Measurements from ENCODE around the gene CSTF1.
"Not testable (repeated sequence)": the region's sequence is repeated elsewhere in the genome, so short reads cannot be mapped to it uniquely, and the experiment has no call there.

Gene CSTF1

DNA sequence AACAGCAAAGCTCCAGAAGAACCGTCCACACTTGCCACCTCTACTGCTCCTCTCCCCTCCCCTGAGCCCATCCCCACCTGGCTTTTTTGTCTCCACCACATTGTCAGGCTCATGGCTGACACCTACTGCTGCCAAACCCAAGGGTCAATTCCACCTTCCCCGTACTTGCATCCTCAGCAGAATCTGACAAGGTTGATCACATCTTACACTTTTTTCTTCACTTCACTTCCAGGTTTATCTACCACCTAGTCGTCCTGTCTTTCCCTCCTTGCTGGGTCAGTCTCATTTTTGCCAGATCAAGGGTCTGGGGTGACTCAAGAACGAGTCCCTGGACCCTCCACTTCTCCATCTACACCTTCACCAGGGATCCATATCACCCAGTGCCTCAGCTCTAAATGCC, 3.6 kb upstream of the CSTF1 start:
- TF ChIP-seq, protein P1, sequence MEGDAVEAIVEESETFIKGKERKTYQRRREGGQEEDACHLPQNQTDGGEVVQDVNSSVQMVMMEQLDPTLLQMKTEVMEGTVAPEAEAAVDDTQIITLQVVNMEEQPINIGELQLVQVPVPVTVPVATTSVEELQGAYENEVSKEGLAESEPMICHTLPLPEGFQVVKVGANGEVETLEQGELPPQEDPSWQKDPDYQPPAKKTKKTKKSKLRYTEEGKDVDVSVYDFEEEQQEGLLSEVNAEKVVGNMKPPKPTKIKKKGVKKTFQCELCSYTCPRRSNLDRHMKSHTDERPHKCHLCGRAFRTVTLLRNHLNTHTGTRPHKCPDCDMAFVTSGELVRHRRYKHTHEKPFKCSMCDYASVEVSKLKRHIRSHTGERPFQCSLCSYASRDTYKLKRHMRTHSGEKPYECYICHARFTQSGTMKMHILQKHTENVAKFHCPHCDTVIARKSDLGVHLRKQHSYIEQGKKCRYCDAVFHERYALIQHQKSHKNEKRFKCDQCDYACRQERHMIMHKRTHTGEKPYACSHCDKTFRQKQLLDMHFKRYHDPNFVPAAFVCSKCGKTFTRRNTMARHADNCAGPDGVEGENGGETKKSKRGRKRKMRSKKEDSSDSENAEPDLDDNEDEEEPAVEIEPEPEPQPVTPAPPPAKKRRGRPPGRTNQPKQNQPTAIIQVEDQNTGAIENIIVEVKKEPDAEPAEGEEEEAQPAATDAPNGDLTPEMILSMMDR (IDR thresholded peaks at IDR 0.05; ENCODE audit: control insufficient read depth, insufficient read depth, low read depth, low read length, missing control alignments), result no peak
- DNase-seq (ENCODE audit: low read depth), result no peak
- H3K4me3 ChIP-seq (ENCODE audit: control insufficient read depth, low read depth, low read length), result no peak overlapping the region

DNA sequence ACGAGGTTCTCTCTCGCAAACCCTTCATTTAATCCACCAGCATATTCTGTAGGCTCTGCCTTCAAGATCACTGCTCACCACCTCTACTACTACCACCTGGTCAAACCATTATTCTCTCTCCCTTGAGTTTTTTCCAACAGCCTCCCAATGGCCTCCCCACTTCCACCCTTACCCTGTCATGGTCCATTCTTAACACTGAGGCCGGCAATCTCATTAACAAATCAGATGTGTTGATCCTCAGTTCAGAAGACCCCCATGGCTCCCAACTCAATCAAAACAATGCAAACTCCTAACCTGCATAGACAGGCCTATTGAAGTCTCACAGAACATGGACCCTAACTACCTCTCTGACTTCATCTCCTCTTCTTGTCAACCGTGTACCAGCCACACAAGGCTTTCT, 2.6 kb upstream of the CSTF1 start:
- TF ChIP-seq, protein P1 (IDR thresholded peaks at IDR 0.05; ENCODE audit: control insufficient read depth, insufficient read depth, low read depth, low read length, missing control alignments), result no peak
- no peak for DNase-seq (ENCODE audit: low read depth)
- no peak overlapping the region for H3K4me3 ChIP-seq (ENCODE audit: control insufficient read depth, low read depth, low read length)

DNA sequence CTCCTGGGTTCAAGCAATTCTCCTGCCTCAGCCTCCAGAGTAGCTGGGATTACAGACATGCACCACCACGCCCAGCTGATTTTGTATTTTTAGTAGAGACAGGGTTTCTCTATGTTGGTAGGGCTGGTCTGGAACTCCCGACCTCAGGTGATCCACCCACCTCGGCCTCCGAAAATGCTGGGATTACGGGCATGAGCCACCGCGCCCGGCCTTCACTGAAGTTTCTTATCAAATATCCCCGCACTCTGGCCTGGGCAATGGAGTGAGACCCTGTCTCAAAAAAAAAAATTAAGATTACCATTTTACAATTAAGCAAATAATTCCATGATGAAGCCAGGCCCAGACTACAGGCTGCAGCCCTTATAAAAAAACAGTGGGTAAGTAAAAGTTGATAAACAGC, 2.0 kb upstream of the CSTF1 start:
- not testable (repeated sequence) for DNase-seq (ENCODE audit: low read depth); H3K4me3 ChIP-seq (ENCODE audit: control insufficient read depth, low read depth, low read length)

DNA sequence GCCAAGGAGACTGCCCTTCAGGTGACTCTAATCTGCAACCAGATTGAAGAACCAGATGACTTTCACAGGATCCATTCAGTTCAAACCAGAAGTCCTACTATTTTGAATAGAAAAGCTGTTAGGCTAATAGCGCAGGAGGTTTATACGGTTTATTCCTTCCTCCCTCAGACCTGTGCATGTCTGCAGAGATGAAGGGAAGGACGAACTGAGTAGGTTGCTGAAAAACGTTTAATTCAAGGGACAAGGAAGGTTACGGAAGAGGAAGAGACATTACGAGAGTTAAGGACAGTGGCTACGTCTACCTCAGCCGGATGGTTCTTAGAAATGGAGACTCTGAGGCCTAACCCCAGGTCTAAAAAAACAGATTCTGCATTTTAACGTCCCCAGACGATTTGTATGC, 1.4 kb upstream of the CSTF1 start:
- peak overlapping the region; percentile 89 for H3K4me3 ChIP-seq (ENCODE audit: control insufficient read depth, low read depth, low read length)
- TF ChIP-seq, protein P1 (IDR thresholded peaks at IDR 0.05; ENCODE audit: control insufficient read depth, insufficient read depth, low read depth, low read length, missing control alignments), result no peak
- no peak for DNase-seq (ENCODE audit: low read depth)

DNA sequence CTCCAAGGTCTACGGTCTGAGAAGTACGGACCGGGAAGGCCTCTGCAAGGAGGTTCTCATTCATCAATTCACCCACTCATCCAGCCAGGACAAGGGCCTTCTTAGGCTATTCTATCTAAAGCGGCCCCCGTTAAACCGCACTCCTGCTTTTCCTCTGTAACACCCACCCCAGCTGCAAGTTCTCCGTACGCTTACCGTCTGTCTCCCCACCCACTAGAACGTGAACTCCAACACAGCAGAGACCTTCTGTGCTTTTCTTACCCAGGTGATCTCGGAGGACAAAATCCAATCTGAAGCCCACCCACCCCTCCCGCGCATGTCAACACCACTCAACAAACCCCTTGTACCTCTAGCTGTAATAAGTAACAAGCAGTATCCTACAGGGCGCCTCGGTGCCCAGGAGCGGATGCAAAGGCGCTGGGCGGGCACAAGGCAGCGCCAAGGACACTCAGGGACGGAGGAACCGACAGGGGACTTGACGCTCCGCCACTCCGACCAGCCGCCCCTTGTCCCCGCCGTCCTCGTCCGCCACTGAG, 781 bp upstream of the CSTF1 start:
- H3K4me3 ChIP-seq (ENCODE audit: control insufficient read depth, low read depth, low read length), result peak overlapping the region; percentile 89
- DNase-seq (ENCODE audit: low read depth), result no peak
- TF ChIP-seq, protein P1 (IDR thresholded peaks at IDR 0.05; ENCODE audit: control insufficient read depth, insufficient read depth, low read depth, low read length, missing control alignments), result no peak

DNA sequence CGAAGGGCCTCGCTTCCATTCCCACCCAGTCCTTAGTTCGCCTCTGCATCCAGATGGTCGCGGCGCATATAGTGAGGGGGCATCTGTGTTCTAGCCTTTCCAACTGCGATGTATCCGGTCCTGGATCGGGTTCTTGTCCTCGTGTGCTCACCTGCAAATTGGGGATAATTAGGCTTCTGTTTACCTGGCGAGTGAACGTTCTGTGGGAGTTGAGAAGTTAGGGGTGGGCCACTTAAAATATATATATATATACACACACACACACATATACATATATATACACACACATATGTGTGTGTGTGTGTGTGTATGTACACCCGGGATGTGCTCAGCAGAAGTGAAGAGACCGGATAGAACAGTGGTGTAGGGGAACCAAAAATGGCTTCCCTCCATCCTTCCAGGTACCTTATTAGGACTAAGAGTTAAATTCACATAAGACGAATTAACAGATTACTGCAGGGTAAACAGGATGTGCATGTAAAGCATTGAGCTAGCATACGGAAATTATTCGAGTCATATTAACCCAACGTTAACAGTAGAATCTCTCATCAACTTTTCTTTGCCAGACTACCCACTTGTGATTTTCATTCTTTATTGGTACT, 537 bp downstream of the CSTF1 start:
- peak overlapping the region; percentile 89 for H3K4me3 ChIP-seq (ENCODE audit: control insufficient read depth, low read depth, low read length)
- TF ChIP-seq, protein P1 (IDR thresholded peaks at IDR 0.05; ENCODE audit: control insufficient read depth, insufficient read depth, low read depth, low read length, missing control alignments), result no peak
- DNase-seq (ENCODE audit: low read depth), result no peak

DNA sequence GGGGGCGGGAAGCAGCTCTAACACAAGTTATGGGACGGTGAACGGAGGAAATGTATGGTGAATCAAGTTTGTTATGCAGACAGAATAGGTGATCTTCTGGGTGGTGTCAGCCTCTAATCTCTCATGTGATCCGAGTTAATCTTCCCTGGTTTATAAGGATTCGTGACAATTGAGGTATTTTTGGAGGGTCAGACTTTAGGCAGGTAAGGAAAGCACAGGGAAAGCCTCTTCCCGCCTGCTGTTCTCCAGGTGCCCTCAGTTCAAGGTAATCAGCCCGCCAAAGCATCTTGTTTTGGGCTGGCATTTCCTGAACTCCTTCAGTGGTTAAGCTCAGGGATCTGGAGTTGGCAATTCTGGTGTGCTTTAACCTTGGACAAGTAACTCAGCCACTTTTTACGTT, 1.2 kb downstream of the CSTF1 start:
- no peak for DNase-seq (ENCODE audit: low read depth)
- TF ChIP-seq, protein P1 (IDR thresholded peaks at IDR 0.05; ENCODE audit: control insufficient read depth, insufficient read depth, low read depth, low read length, missing control alignments), result no peak

More for the DNA sequence above, 1.2 kb downstream of the CSTF1 start:
- peak overlapping the region; percentile 89 for H3K4me3 ChIP-seq (ENCODE audit: control insufficient read depth, low read depth, low read length)

Data from AG09309 (cell line).